GM18517 (cell line): ENCODE results near the gene UROC1.

Experiments used
- ATAC-seq: cut with Tn5 transposase; IDR thresholded peaks from one replicate; pipeline ENCODE4 v1.9.1; 2021; ENCODE audit warnings: mild to moderate bottlenecking, moderate library complexity; ENCODE audit not compliant: unreplicated experiment

Gene UROC1

DNA sequence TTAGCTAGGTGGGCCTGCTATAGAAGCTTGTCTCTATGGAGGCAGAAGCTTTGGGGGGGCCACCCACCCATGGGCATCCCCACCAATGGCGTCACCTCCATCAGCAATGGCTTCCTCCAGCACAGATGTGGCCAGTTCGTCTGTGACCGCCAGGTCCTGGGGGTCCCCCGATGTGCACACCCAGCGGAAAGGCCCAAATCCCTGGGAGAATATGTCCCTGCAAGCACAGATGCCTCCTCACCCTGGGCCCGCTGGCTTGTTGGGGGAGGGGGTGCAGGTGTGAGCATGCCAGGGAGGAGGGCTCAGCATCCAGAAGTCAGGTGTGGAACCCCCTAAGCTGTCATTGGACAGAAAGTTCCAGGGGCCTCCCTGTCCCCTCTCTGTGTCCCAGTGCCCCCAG is 19.6 kb downstream of the UROC1 start:
- no peak for ATAC-seq

DNA sequence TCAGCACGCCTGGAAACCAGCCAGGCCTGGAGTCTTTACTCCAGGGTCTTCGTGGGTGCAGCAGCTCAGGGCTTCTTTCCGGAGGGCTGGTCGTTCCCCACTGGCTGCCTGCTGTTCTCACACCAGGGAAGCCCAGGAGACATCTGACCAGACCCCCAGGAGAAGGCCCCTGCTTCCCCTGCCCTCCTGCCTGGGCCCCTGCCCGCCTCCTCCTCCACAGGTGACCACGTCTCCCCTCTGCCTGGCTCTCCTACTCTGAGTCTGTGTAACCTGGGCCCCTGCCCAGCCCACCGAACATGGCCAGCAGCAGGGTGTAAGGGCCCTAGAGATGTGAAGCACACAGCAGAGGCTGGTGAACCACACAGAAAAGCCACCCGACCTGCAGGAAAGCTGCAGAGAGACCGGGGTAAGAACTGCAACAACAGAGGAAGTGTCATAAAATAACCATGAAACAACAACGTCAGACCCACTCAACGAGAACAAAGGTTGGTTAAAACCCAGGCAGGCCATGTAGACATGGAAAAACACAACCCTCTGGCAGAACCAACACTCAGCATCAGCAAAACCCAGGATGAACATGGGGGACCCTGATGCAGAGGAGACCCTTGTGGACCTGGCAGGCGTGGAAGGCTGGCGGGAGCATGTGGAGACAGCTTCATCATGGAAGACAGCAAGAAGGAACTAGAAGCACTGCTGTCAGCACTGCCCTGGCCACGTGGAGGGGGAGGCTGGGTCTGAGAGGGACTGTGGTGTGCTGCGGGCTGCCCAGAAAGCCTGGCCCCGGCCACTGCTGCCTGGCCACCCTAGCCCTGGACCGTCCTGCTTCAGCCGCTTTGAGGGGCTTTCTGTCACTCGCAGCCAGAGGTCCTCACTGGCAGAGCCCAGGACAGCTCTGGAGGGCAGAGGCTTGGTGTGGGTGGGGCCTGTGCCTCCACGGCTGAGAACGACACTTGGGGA is 20.4 kb downstream of the UROC1 start:
- ATAC-seq: no peak

DNA sequence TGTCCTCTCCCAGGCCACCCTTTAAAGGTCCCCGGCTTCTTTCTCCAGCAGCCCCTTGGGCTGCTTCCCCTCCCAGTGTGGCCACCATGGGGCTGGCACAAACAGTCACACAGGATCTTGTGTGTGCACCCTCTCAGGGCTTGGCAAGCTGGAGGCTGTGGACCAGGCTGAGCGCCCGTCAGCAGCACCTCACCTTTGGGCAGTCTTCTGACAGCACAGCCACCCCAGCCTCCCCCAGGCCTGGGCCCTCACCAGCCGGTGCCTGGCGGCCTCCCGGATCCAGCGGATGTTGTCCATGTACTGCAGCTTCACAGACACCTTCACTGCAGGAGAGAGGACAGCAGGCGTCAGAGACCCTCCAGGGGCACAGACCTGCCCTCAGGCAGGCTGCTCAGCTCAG is 21.8 kb downstream of the UROC1 start:
- ATAC-seq: no peak

DNA sequence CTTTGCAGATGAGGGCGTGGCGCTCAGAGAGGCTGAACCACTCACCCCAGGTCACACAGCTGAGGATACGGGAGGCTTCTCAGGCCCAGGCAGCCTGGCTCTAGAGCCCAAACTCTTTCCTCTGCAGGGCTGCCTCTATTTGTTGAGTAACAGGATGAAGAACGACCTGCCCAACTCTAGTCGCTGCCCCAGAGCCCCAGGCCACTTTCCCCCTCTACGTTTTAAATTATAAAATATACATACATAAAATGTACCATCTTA is 22.7 kb downstream of the UROC1 start:
- ATAC-seq: no peak

DNA sequence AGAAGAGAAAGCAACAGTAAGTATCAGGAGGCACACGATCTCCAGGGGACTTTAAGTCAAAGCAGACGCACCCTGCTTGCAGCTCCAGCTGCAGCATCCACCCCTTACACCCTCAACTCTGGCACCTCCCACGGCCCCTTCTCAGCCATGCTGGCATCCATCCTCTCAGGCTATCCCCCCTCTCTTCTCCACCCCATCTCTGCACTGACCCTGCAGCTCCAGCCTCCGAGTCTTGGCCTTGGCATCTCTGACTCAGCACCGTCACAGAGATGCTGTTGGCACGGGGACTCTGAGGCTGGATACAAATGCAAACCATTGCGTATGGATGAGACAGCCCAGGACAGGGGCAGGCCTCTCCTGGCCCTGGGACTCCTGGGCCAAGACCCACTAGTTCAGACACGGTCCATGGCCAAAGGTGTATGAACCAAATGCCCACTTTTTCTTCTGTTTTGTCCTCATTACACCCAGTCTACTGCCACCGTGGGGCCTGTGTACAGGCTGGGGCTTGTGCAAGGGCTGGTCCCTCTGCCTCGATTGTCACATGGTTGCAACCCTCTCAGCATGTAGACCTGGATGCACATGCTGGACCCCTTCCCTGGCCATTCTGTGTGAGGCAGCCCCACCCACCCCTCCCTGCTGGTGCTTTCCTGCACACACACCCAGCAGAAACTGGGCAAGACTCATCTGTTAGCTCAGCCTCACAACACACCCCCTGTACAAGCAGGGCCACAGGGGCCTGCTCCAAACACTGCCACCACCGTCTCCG is 23.2 kb downstream of the UROC1 start:
- no peak for ATAC-seq

DNA sequence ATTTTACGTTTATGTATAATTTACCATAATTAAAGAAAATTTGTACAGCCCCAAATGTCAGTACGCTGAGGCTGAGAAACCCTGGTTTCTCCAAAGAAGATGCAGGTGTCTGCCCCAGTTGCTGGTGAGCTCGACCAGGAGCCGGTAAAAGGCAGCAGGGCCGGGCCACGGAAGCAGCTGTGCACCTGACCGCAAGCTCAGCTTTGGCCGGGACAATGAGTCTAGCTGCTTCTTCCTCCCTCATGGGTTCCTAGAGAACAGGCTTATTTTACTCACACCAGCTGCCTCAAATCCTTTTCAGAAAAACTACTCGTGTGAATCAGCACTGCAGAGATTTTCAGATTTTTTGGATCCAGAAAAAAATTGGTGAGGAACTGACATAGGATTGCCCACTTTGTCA is 23.8 kb downstream of the UROC1 start:
- ATAC-seq: no peak

DNA sequence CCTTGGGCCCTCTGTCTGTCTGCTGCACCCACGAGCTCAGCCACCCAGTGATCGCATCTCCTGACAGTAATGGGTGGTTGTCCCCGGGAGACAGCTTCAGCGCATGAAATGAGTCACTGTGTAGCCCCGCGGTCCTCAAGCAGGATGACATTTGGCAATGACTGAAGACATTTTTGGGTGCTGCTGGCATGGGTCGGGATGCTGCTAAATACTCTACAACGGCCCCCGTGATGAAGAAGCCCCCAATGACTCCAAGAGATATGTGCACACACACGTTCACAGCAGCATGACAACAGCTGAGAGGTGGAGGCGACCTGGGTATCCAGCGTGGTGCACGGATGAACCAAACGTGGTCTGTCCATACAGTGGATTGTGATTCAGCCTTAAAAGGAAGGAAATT is 24.5 kb downstream of the UROC1 start:
- no peak for ATAC-seq

DNA sequence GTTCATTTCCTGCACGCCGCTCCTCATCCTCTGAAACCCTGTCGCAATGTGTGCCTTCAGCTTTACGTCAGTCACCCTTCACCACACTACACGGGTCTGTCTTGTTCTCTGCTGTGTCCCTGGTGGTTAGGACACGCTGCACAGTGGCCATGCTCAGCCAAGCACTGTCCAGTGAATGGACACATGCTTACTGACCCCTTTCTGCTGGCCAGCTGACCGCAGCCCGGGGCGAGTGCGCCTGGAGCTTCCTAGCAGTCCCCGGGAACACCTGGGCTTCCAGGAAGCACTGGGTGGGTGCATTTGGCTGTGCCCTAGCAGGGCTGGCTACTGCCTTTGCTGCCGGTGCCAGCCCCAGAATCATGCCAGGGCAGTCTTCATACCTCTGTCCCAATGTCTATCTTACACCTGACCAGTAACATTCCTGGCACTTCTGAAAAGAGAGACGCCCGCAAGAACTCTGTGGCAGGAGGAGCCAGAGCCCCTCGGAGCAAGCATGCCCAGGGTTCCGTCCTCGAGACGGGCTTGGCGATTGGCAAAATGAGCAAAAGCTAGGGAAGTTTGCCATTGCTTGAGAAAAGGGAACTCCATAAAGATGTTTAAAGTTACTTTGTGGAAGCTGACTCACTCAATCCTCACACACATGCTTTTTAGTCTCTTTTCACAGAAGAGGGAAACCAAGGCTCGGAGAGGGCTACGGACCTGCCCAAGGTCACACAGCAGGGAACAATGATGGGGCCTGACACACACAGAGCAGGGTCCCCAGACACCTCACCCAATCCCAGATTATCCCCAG is 26.2 kb downstream of the UROC1 start:
- no peak for ATAC-seq

DNA sequence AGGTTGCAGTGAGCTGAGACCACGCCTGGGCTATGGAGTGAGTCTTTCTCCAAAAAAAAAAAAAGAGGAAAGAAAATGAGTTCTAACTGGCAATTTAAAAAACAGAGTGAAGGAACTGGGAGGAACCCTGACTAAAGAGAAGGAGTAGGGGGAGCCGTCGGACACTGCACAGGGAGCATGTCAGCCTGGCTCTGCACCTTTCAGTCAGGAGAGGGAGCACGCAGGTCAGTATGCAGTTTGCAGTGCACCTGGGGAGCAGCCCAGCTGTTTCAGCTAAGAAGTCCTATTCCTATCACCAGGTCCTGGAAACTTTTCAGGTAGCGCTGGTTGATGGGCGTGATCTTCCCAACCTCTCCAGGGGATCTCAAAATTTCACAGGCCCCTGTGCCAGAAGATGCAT is 27.0 kb downstream of the UROC1 start:
- no peak for ATAC-seq

DNA sequence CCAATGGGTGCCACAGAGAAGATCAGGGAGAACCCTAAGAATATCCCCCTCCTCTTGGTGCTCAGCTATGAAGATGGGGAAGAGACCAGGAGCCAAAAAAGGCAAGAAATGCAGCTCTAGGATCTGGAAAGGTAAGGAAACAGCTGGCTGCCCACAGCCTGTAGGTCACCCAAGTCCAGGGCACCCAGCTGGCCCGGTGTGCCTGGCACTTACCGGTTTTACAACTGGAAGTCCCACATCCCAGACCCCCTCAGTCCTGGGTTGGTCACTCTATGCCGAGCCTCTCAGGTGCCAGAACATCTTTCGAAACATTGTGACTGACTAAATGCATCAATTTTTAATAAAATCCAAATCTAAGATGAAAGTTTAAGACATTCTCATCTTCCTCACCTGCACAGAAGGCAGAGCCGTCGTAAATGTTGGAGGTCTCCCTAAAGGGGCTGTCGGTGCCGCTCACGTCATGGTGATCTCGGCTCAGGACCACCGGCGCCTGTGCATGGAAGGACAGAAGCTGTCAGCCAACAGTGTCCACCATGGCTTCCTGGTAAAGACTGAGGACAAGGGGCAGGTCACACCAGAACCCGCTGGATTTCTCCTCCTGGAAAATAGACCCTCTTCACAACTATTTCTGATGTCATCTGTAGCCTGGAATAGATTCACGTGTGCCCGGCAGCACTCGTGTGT is 28.5 kb downstream of the UROC1 start:
- ATAC-seq: no peak

DNA sequence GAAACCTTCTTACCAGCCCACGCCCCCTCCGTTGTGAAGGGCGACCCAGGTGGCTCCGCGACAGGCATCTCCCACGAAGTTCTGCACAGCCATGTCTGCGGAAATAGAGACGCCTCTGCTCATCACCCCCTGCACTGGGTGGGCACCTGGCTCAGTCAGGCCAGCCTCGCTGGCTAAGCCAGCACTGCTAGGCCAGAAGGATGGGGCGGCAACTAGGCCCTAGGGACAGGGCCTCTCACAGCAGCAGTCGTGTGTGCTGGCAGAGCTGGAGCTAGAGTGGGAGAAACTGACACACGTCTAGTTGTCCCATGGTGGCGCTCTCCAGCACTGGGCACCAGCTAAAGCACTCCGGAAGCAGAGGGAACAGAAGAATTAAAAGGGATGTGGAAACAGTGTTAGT is 29.4 kb downstream of the UROC1 start:
- ATAC-seq: no peak

DNA sequence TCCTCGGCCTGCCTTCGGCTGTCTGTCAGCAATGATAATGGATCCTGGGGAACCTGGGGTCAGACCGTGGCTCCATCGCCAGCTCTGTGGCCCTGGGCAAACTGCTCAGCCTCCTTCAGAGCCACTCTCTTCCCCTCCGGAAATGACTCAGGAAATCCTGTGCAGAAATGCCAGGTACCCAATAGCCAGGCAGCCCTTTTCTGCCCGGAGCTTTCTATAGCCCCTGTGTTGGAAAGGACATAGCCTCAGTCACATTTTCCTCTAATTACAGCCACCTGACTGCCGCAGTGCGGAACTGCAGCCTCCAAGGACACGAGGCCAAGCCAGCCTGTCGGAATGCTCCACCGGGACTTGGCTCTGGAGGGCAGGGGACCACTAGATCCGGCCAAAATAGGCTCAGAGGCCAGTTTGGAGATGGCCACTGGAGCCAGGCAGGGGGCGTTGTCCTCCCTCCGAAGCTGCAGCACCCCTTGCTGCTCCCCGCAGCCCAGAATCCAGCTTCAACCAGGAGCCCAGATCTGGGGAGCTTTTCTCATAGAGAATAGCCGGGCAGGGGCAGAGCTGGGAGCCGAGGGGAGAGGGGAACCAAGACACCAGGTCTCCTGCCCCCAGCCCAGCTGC is 30.3 kb downstream of the UROC1 start:
- ATAC-seq: no peak

DNA sequence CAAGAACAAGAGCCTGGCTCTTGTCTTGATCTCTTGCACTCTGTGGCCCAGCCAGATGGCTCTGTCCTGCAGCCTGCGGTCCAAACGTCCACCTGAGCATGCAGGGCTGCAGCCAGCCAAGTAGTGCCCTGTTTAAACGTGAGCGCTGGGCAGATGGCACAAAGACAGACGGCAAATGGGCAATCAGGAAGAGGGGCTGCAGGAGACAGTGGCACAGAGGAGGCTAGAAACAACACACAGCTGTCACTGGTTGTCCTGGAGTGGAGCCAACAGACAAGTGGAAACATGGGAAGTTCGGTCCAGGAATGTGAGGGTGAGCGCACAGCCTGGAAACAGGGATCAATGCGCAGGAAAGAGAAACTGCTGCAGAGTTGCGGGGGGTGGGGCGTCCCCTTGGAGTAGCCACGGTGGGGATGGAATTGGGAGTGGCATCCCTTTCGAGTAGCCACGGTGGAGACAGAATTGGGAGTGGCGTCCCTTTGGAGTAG is 31.2 kb downstream of the UROC1 start:
- no peak for ATAC-seq

DNA sequence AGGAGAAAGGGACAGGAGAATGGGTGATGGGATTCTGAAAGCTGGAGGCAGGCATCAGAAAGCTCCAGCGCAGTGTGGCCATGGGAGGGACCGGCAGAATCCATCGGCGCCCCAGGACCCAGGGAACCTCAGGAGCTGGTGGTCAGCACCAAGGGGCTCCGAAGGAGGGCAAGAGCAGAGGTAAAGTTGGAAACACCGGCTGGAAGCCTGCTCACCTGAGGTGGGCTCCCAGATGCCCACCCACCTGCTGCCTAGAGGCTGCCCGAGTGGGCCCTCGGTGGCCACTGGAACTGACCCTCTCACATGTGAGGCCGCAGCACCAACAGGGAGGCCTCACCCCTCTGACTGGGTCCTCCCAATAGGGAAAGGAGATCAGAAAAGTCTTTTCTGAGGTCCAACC is 31.6 kb downstream of the UROC1 start:
- ATAC-seq: no peak

DNA sequence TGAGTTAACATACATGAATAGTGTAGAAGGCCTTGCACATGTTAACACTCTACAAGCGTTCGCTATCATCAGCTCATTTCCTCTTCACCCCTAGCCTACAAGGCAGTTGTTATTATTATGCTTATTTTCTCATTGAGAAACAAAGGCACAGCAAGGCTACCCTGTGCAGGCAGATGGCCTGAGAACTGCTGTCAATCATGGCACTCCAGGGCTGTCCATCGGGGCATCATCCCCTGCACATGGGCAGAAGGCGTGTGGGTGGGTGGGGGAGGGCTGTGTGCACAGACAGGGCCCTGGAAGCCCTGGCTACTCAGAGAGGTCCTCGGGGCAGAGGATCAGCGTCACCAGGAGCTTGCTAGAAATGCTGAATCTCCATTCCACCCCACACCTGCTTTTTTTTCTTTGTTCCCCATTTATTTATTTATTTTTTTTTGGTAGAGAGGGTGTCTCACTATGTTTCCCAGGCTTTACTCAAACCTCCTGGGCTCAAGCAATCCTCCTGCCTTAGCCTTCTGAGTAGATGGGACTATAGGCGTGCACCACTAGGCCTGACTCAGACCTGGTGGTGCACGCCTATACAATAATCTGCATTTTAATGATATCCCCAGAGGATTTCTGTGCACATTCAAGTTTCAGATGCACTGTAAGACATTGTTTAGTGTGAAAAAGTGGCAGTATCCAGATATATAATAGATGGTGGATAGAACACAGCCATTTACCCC is 32.2 kb downstream of the UROC1 start:
- ATAC-seq: no peak

DNA sequence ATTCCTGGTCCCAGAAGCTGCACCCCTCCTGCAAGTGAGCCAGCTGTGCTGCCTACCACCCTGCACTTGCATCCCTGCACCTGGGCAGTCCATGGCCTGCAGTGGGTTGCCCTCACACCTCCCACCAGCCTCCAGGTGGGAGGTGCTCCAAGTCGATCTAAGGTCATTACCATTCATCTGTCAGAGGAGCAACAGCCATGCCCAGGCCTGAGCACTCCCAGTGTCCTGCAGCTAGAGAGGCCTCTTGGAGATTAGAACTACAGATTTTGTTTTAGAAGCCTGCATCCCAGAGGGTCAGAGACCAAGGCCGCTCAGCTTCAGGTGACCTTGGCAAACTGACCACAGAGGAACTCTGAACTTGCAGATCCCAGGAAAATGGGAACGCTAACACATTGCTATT is 32.9 kb downstream of the UROC1 start:
- ATAC-seq: no peak

DNA sequence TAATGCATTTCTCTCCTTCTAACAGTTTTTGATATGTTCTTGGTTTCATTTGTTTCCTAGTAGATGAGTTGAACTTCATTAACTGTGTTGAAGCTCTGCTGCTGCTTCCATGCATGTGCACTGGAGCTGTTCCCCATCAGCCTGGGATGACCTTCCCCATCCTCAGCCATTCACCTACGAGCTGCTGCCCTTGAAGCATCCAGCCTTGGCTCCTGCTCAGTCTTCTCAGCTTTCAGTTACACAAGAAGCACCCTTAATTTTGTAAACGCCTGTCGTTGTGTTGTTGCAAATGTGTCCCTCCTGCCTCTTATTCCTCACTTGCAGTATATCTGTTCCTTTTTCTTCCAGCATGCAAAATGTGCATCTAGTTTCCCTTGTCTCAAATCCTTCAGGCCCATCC is 33.4 kb downstream of the UROC1 start:
- ATAC-seq: no peak

DNA sequence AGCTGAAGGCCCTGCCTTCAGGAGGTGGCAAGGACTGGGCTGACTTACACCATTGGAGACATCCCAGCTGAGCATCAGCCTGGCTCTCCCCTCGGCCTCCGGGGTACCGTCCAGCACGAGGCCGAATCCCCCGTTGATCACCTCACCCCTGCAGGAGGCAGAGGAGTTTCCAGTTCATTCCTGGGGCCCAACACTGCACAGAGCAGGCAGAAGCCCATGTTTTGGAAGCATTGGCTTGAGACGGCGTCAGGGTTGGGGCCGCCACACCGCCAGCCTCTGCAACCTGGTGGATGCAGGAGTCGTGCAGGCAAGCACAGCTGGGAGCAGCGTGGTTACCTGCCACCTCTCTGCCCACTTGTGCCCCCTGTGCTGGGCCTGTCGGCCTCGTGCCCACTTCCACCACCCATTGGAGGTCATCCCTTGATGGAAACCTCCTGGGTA is 34.2 kb downstream of the UROC1 start:
- ATAC-seq: no peak

DNA sequence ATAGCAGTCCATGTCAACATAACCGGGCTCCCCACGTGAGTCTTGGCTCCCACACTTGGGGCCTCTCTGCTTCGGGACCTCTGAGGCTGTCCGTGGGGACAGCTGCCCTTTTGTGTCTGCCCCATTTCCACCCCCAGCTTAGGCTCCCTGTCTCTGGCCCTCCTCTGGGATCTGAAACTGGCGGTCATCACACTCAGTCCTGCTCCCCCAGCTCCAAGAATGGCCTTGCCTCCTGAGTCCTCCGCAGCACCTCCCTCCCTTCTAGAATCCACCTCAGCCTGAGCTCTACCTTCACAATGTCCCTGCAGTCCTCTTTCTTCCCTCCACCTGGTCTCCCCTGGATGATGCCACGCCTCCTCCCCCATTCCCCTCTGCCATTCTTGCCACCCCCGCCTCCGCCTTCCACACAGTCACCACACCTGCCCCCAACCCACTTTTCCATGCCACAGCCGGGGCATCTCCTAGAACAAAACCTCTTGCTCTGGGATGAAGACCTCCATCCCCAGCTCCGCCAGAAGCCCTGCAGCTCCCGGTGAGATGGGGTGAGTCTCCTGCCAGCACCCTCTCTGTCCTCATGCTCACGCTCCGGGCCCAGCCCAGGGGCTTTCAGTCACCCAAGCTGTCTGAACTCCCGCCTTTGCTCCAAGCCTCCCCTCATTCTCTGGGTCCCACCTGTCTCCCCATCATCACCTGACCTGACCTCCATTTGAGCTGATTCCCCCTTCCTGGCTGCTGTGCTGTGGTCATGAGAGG is 34.9 kb downstream of the UROC1 start:
- ATAC-seq: no peak
